ENCODE results near the gene OPTC.
A peak's percentile ranks its signal among the peaks of the same experiment; 100 is the strongest.

OPTC gene

DNA sequence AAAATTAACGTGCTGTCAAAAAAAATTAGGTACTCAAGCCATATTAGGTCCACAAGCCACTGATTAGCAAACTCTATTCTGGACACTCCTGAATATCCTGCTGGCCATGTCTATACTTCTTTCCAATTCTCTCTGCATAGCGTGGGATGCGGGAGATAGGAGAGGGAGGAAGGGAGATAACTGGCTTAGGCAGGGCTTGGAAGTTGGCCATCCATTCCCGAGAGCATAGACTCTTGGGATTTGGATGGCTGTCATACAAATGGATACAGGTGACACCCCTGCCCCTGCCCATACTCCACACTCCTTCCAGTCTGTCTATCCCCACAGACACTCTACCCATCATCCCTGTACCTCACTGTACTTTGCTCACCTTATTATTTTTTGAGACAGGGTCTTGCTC is 20.7 kb upstream of the OPTC start:
- TF ChIP-seq, protein P1, sequence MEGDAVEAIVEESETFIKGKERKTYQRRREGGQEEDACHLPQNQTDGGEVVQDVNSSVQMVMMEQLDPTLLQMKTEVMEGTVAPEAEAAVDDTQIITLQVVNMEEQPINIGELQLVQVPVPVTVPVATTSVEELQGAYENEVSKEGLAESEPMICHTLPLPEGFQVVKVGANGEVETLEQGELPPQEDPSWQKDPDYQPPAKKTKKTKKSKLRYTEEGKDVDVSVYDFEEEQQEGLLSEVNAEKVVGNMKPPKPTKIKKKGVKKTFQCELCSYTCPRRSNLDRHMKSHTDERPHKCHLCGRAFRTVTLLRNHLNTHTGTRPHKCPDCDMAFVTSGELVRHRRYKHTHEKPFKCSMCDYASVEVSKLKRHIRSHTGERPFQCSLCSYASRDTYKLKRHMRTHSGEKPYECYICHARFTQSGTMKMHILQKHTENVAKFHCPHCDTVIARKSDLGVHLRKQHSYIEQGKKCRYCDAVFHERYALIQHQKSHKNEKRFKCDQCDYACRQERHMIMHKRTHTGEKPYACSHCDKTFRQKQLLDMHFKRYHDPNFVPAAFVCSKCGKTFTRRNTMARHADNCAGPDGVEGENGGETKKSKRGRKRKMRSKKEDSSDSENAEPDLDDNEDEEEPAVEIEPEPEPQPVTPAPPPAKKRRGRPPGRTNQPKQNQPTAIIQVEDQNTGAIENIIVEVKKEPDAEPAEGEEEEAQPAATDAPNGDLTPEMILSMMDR (IDR thresholded peaks at IDR 0.05): no peak
- no peak for DNase-seq (ENCODE audit: low spot score)
- no peak overlapping the region for H3K4me3 ChIP-seq
- H3K27ac ChIP-seq: peak overlapping the region; percentile 48 to 92

GRCh38 chr1:203473781-203474305 is 20.1 kb upstream of the OPTC start:
- TF ChIP-seq, protein P1 (IDR thresholded peaks at IDR 0.05): no peak
- no peak for DNase-seq (ENCODE audit: low spot score)
- H3K27ac ChIP-seq: peak overlapping the region; percentile 48 to 92

GRCh38 chr1:203475012-203475981 is 18.7 kb upstream of the OPTC start, which contains the start of gene PRELP:
Gene PRELP (plus strand): TSS chr1:203475806. CDS start chr1:203483185, 7,379 bp downstream.
- DNase-seq (ENCODE audit: low spot score): peak; percentile 88
- Histone ChIP-seq H3K27ac (peak within 1 kb of the TSS; percentile 82 to 92), H3K4me3 (peak within 1 kb of the TSS; percentile 86)
- TF ChIP-seq, protein P1 (IDR thresholded peaks at IDR 0.05): no peak

More at GRCh38 chr1:203473781-203474305, 20.1 kb upstream of the OPTC start:
- H3K4me3 ChIP-seq: no peak overlapping the region

GRCh38 chr1:203476216-203476814 is 17.6 kb upstream of the OPTC start:
- no peak for DNase-seq (ENCODE audit: low spot score)

GRCh38 chr1:203477748-203478147 is 16.2 kb upstream of the OPTC start:
- DNase-seq (ENCODE audit: low spot score): no peak
- TF ChIP-seq, protein P1 (IDR thresholded peaks at IDR 0.05): no peak
- Histone ChIP-seq H3K4me3 (peak overlapping the region; percentile 86), H3K27ac (peak overlapping the region; percentile 82 to 92)

More at GRCh38 chr1:203476216-203476814, 17.6 kb upstream of the OPTC start:
- peak overlapping the region; percentile 86 for H3K4me3 ChIP-seq
- TF ChIP-seq, protein P1 (IDR thresholded peaks at IDR 0.05): no peak
- H3K27ac ChIP-seq: peak overlapping the region; percentile 82 to 92

GRCh38 chr1:203478231-203478630 is 15.7 kb upstream of the OPTC start:
- TF ChIP-seq, protein P1 (IDR thresholded peaks at IDR 0.05): no peak
- H3K27ac ChIP-seq: peak overlapping the region; percentile 82 to 92
- peak overlapping the region; percentile 86 for H3K4me3 ChIP-seq
- DNase-seq (ENCODE audit: low spot score): no peak

All from coronary artery (tissue), 2 donors.